ENCODE measurements around the gene HDAC5.

DNA sequence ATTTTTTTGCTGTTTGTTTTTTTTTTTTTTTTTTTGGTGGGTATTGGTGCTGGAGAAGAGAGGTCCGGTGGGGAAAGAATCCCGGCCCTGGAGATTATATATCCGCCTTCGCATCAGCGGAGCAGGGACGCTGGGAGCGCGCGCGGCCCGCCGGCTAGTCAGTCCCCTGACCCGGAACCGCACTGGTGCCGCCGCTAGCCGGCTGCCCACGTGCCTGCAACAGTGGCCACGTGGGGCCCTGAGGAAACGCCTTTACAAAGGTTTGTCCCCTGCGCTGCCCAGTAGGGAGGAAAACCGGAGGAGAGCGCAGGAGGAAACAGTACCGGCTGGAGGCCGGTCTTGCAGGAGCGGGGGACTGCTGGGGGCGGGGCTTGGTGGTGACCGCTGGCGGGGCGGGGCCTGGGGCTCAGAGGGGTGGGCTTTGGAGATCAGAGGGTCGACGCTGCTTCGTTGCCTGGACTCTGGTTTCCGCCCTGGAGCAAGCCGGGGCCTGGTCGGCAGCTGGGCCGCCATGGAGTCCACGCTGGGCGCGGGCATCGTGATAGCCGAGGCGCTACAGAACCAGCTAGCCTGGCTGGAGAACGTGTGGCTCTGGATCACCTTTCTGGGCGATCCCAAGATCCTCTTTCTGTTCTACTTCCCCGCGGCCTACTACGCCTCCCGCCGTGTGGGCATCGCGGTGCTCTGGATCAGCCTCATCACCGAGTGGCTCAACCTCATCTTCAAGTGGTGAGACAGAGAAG lies 52.8 kb downstream of the HDAC5 start, which contains the start of gene G6PC3:
- TF ChIP-seq POLR2A (IDR thresholded peaks at IDR 0.05) (peak; percentile 60 to 81), EP300 (IDR thresholded peaks at IDR 0.05) (no peak)
- TF ChIP-seq, protein P1, sequence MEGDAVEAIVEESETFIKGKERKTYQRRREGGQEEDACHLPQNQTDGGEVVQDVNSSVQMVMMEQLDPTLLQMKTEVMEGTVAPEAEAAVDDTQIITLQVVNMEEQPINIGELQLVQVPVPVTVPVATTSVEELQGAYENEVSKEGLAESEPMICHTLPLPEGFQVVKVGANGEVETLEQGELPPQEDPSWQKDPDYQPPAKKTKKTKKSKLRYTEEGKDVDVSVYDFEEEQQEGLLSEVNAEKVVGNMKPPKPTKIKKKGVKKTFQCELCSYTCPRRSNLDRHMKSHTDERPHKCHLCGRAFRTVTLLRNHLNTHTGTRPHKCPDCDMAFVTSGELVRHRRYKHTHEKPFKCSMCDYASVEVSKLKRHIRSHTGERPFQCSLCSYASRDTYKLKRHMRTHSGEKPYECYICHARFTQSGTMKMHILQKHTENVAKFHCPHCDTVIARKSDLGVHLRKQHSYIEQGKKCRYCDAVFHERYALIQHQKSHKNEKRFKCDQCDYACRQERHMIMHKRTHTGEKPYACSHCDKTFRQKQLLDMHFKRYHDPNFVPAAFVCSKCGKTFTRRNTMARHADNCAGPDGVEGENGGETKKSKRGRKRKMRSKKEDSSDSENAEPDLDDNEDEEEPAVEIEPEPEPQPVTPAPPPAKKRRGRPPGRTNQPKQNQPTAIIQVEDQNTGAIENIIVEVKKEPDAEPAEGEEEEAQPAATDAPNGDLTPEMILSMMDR (IDR thresholded peaks at IDR 0.05), result peak in 3 of 4 experiments; percentile 25 to 54 (median 43)
